Measurements from ENCODE around the gene HOXD11. TPM values are rescaled to one million over a fixed set of nuclear protein-coding genes. Genes with fewer than 3 reads are reported as not detected.

The HOXD11 gene
- total and polyA plus RNA-seq, 2 donors (not counting 3 experiments of a cell fraction or from before 2014, with no cell fraction given) = not detected

DNA sequence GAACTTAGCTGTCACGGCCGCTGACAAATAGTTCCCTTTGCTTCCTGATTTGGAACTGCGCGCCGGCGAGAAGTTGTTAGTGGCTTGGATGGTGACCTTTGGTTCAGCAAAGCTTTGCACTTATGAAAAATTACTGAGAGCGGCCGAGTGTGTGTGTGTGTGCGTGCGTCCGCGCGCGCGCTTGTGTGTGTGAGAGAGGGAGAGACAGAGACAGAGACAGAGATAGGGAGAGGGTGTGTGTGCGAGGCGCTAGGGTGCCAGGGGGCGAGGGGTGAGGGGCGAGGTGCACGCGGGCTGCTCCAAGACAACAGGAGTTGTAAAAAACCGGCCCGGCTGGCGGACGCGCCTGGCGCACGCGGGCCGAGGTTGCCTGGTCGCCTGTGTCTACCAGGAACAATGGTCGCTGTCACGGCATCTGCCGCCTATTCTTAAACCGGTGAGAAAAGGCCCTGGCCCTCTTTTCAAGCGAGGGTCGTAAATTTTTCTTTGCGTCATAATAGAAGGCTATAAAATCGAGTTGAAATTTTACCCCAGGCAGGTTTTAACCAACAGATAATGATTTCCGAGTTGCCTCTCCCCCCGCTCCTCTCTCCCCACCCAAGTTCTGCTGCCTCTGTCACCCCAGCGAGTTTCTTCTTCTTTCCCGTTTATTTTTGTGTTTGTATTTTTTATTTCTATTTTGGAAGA, 50.6 kb downstream of the HOXD11 start:
- peak overlapping the region; percentile 29 for H3K9ac ChIP-seq (replicated peaks; ENCODE audit: extremely low read depth, insufficient read depth, low read length)
- H3K9me3 ChIP-seq (replicated peaks; ENCODE audit: control insufficient read depth, insufficient read depth, low read length) = no peaks in the 10 kb centered on the region
- intact Hi-C loops (cut with micrococcal nuclease) = no loop called here
- no peaks in the 10 kb centered on the region for H3K79me2 ChIP-seq (ENCODE audit: control insufficient read depth, insufficient read depth, low read length)
- H3K27me3 ChIP-seq (ENCODE audit: control insufficient read depth in 2 of 2, insufficient read depth in 2 of 2, low read length in 2 of 2) = no peaks in the 10 kb centered on the region
- DNase-seq (ENCODE audit: low read depth, low spot score) (peak; percentile 16), FAIRE-seq (no peak)
- H2AFZ ChIP-seq (ENCODE audit: low read depth, low read length) = peak overlapping the region; percentile 25
- peak overlapping the region; percentile 61 for H3K4me2 ChIP-seq (ENCODE audit: insufficient read depth, low read length)
- H3K36me3 ChIP-seq (ENCODE audit: control insufficient read depth in 2 of 2, extremely low read depth in 1 of 2, insufficient read depth in 2 of 2, low read length in 2 of 2) = peaks cover 0 to 8% of the 10 kb centered on the region in 2 experiments
- peak overlapping the region; percentile 19 to 48 (median 21) for H3K4me3 ChIP-seq (replicated peaks in 1 of 3; ENCODE audit: insufficient read depth in 1 of 3, low read depth in 1 of 3, low read length in 3 of 3)
- H4K20me1 ChIP-seq (replicated peaks; ENCODE audit: control insufficient read depth, extremely low read depth, insufficient read depth, low read length) = no peaks in the 10 kb centered on the region
- dilution Hi-C loops (cut with MboI; ENCODE audit: extremely low pct_ligation_motif_present, low sequenced_read_pairs) = no loop called here
- TF ChIP-seq GATA2 (IDR thresholded peaks at IDR 0.05; ENCODE audit: insufficient read depth, insufficient read length, low read depth, low read length) = no peak
- TF ChIP-seq JUN (IDR thresholded peaks at IDR 0.05; ENCODE audit: borderline replicate concordance, insufficient read depth, insufficient read length, low read depth) = no peak
- TF ChIP-seq, protein P1, sequence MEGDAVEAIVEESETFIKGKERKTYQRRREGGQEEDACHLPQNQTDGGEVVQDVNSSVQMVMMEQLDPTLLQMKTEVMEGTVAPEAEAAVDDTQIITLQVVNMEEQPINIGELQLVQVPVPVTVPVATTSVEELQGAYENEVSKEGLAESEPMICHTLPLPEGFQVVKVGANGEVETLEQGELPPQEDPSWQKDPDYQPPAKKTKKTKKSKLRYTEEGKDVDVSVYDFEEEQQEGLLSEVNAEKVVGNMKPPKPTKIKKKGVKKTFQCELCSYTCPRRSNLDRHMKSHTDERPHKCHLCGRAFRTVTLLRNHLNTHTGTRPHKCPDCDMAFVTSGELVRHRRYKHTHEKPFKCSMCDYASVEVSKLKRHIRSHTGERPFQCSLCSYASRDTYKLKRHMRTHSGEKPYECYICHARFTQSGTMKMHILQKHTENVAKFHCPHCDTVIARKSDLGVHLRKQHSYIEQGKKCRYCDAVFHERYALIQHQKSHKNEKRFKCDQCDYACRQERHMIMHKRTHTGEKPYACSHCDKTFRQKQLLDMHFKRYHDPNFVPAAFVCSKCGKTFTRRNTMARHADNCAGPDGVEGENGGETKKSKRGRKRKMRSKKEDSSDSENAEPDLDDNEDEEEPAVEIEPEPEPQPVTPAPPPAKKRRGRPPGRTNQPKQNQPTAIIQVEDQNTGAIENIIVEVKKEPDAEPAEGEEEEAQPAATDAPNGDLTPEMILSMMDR (IDR thresholded peaks at IDR 0.05; ENCODE audit: extremely low read depth in 1 of 2, insufficient read depth in 1 of 2, low read depth in 1 of 2, low read length in 2 of 2) = no peak
- CTCF ChIA-PET = interaction anchor here (1.3 kb wide), 1 partner anchor 297 kb away, joined by 6 read pairs; no protein-coding TSS in a partner anchor
- POLR2A ChIA-PET = no interaction called here
- no peak overlapping the region for H3K27ac ChIP-seq (ENCODE audit: insufficient read depth, low read depth, low read length)
- H3K9me1 ChIP-seq (replicated peaks; ENCODE audit: control insufficient read depth, extremely low read depth, insufficient read depth, low read length) = no peaks in the 10 kb centered on the region
- no peaks in the 10 kb centered on the region for H3K4me1 ChIP-seq (ENCODE audit: control insufficient read depth, extremely low read depth, insufficient read depth, low read length)
- no TSS peak for BruUV-seq (replicated peaks)

DNA sequence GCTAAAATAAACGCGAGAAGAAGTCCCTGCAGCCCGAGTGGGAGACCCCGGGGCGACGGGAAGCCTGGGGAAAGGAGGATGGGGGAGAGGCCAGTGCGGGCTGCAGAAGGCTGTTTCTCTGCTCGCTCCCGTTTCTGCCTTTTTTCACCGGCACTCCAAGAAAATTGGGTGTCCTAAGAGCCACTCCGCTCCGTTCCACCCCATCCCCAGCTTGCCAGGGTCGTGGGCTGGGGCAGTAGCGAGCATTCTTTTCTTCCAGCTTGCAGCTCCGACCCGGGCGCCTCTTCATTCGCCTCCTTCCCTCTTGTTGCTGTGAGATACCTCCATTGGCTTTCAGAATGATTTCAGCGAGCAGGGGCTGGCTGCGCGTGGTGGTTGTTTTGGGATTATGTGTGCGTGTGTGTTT, 51.1 kb downstream of the HOXD11 start:
- H3K4me1 ChIP-seq (ENCODE audit: control insufficient read depth, extremely low read depth, insufficient read depth, low read length) = no peaks in the 10 kb centered on the region
- TF ChIP-seq JUN (IDR thresholded peaks at IDR 0.05; ENCODE audit: borderline replicate concordance, insufficient read depth, insufficient read length, low read depth) (no peak), EZH2 (IDR thresholded peaks at IDR 0.05; ENCODE audit: borderline replicate concordance, low read depth, low read length, severe bottlenecking) (no peak), FOS (IDR thresholded peaks at IDR 0.05; ENCODE audit: borderline replicate concordance, insufficient read depth, low read length) (no peak), POLR2A (IDR thresholded peaks at IDR 0.05; ENCODE audit: low read depth, low read length) (no peak)
- TF ChIP-seq, protein P2, sequence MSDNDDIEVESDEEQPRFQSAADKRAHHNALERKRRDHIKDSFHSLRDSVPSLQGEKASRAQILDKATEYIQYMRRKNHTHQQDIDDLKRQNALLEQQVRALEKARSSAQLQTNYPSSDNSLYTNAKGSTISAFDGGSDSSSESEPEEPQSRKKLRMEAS (IDR thresholded peaks at IDR 0.05; ENCODE audit: insufficient read depth, insufficient read length) = no peak
- H3K4me3 ChIP-seq (replicated peaks in 1 of 3; ENCODE audit: insufficient read depth in 1 of 3, low read depth in 1 of 3, low read length in 3 of 3) = no peak overlapping the region
- DNase-seq (ENCODE audit: low read depth, low spot score) (no peak), FAIRE-seq (no peak)
- ChIA-PET POLR2A (no interaction called here), CTCF (interaction anchor here (1.3 kb wide), 1 partner anchor 297 kb away, joined by 6 read pairs; no protein-coding TSS in a partner anchor)
- no peak overlapping the region for H3K4me2 ChIP-seq (ENCODE audit: insufficient read depth, low read length)
- BruUV-seq (replicated peaks) = no TSS peak
- H3K36me3 ChIP-seq (ENCODE audit: control insufficient read depth in 2 of 2, extremely low read depth in 1 of 2, insufficient read depth in 2 of 2, low read length in 2 of 2) = peaks cover 0 to 6% of the 10 kb centered on the region in 2 experiments
- no peaks in the 10 kb centered on the region for H3K79me2 ChIP-seq (ENCODE audit: control insufficient read depth, insufficient read depth, low read length)
- H3K9ac ChIP-seq (replicated peaks; ENCODE audit: extremely low read depth, insufficient read depth, low read length) = no peak overlapping the region
- no peak overlapping the region for H2AFZ ChIP-seq (ENCODE audit: low read depth, low read length)
- no peaks in the 10 kb centered on the region for H3K9me1 ChIP-seq (replicated peaks; ENCODE audit: control insufficient read depth, extremely low read depth, insufficient read depth, low read length)
- H3K27ac ChIP-seq (ENCODE audit: insufficient read depth, low read depth, low read length) = no peak overlapping the region
- H3K9me3 ChIP-seq (replicated peaks; ENCODE audit: control insufficient read depth, insufficient read depth, low read length) = no peaks in the 10 kb centered on the region
- dilution Hi-C loops (cut with MboI; ENCODE audit: extremely low pct_ligation_motif_present, low sequenced_read_pairs) (no loop called here), intact Hi-C loops (cut with micrococcal nuclease) (no loop called here)
- no peaks in the 10 kb centered on the region for H4K20me1 ChIP-seq (replicated peaks; ENCODE audit: control insufficient read depth, extremely low read depth, insufficient read depth, low read length)
- H3K27me3 ChIP-seq (ENCODE audit: control insufficient read depth in 2 of 2, insufficient read depth in 2 of 2, low read length in 2 of 2) = no peaks in the 10 kb centered on the region

Data from endothelial cell of umbilical vein (primary cell).